Measurements from ENCODE around the gene SLC7A6. TPM values are rescaled to one million over a fixed set of nuclear protein-coding genes. Genes with fewer than 3 reads are reported as not detected.

The SLC7A6 gene
- polyA plus RNA-seq, 3 donors: 4.3 to 47.7 (median 5.5) TPM

GRCh38 chr16:68344252-68344651 lies 79.9 kb downstream of the SLC7A6 start:
- Histone ChIP-seq H4K20me1 (ENCODE audit: insufficient read depth, low read length) (no peaks in the 10 kb centered on the region), H3K36me3 (replicated peaks in 1 of 2; ENCODE audit: control insufficient read depth in 1 of 2, insufficient read depth in 2 of 2, low read length in 2 of 2) (peaks cover 65 to 98% of the 10 kb centered on the region in 2 donors), H3K4me3 (replicated peaks in 1 of 3; ENCODE audit: low read depth in 2 of 3, low read length in 3 of 3) (no peak overlapping the region), H3K4me1 (ENCODE audit: control insufficient read depth in 1 of 2, insufficient read depth in 2 of 2, low read length in 2 of 2) (no peaks in the 10 kb centered on the region), H3K27me3 (ENCODE audit: control insufficient read depth in 2 of 2, insufficient read depth in 2 of 2, low read length in 2 of 2) (no peaks in the 10 kb centered on the region), H3K27ac (ENCODE audit: low read depth in 1 of 2, low read length in 2 of 2) (no peak overlapping the region), H3K79me2 (ENCODE audit: insufficient read depth, low read length) (no peaks in the 10 kb centered on the region), H3K9me3 (replicated peaks in 1 of 2; ENCODE audit: control insufficient read depth in 1 of 2, insufficient read depth in 1 of 2, low read length in 2 of 2) (no peaks in the 10 kb centered on the region), H3K4me2 (replicated peaks; ENCODE audit: extremely low read depth, low read length, poor library complexity, severe bottlenecking) (no peak overlapping the region), H2AFZ (ENCODE audit: insufficient read depth, low read depth, low read length, poor library complexity, severe bottlenecking) (no peak overlapping the region), H3K9ac (ENCODE audit: insufficient read depth, low read length, poor library complexity, severe bottlenecking) (no peak overlapping the region)
- no peak overlapping the region for H3K4me3 Mint-ChIP-seq
- H3K36me3 Mint-ChIP-seq: peaks cover 88 to 95% of the 10 kb centered on the region in 2 donors
- intact Hi-C loops (cut with micrococcal nuclease): no loop called here
- H3K9me3 Mint-ChIP-seq: no peaks in the 10 kb centered on the region
- no peak for DNase-seq
- 97% methylated on average over 10 of the region's 11 CpGs for WGBS (ENCODE audit: insufficient coverage)
- TF ChIP-seq CTCF (IDR thresholded peaks at IDR 0.05): no peak
- H3K27ac Mint-ChIP-seq: no peak overlapping the region
- peaks cover 0 to 3% (median 1%) of the 10 kb centered on the region in 3 donors for H3K27me3 Mint-ChIP-seq (ENCODE audit: low read depth in 3 of 3)
- no peaks in the 10 kb centered on the region for H3K4me1 Mint-ChIP-seq

GRCh38 chr16:68345351-68345810 lies 81.1 kb downstream of the SLC7A6 start:
- Mint-ChIP-seq H3K36me3 (peaks cover 86 to 95% of the 10 kb centered on the region in 2 donors), H3K4me1 (no peaks in the 10 kb centered on the region), H3K27me3 (ENCODE audit: low read depth in 3 of 3) (peaks cover 0 to 3% (median 1%) of the 10 kb centered on the region in 3 donors), H3K9me3 (no peaks in the 10 kb centered on the region), H3K27ac (no peak overlapping the region), H3K4me3 (no peak overlapping the region)
- WGBS (ENCODE audit: insufficient coverage): 62% methylated on average over 5 of the region's 11 CpGs
- H3K4me1 ChIP-seq (ENCODE audit: control insufficient read depth in 1 of 2, insufficient read depth in 2 of 2, low read length in 2 of 2): no peaks in the 10 kb centered on the region
- no peaks in the 10 kb centered on the region for H3K79me2 ChIP-seq (ENCODE audit: insufficient read depth, low read length)
- H3K27ac ChIP-seq (ENCODE audit: low read depth in 1 of 2, low read length in 2 of 2): no peak overlapping the region
- intact Hi-C loops (cut with micrococcal nuclease): no loop called here
- H3K9me3 ChIP-seq (replicated peaks in 1 of 2; ENCODE audit: control insufficient read depth in 1 of 2, insufficient read depth in 1 of 2, low read length in 2 of 2): no peaks in the 10 kb centered on the region
- no peak for TF ChIP-seq CTCF (IDR thresholded peaks at IDR 0.05)
- H2AFZ ChIP-seq (ENCODE audit: insufficient read depth, low read depth, low read length, poor library complexity, severe bottlenecking): no peak overlapping the region
- H3K36me3 ChIP-seq (replicated peaks in 1 of 2; ENCODE audit: control insufficient read depth in 1 of 2, insufficient read depth in 2 of 2, low read length in 2 of 2): peaks cover 65 to 98% of the 10 kb centered on the region in 2 donors
- H4K20me1 ChIP-seq (ENCODE audit: insufficient read depth, low read length): no peaks in the 10 kb centered on the region
- no peak overlapping the region for H3K4me3 ChIP-seq (replicated peaks in 1 of 3; ENCODE audit: low read depth in 2 of 3, low read length in 3 of 3)
- H3K9ac ChIP-seq (ENCODE audit: insufficient read depth, low read length, poor library complexity, severe bottlenecking): no peak overlapping the region
- no peaks in the 10 kb centered on the region for H3K27me3 ChIP-seq (ENCODE audit: control insufficient read depth in 2 of 2, insufficient read depth in 2 of 2, low read length in 2 of 2)
- H3K4me2 ChIP-seq (replicated peaks; ENCODE audit: extremely low read depth, low read length, poor library complexity, severe bottlenecking): no peak overlapping the region
- no peak for DNase-seq
